GM19468 (cell line): Measurements from ENCODE around the gene NEK4.

Experiments used
- ATAC-seq: cut with Tn5 transposase; IDR thresholded peaks from one replicate; pipeline ENCODE4 v1.9.1; 2021; ENCODE audit warnings: mild to moderate bottlenecking, moderate library complexity, moderate number of reproducible peaks; ENCODE audit not compliant: unreplicated experiment; ENCODE audit errors: extremely low read depth

The NEK4 gene

GRCh38 chr3:52793702-52794611 lies 23.2 kb upstream of the NEK4 start:
- ATAC-seq, result no peak

- no peak for ATAC-seq
Measured at GRCh38 chr3:52792961-52793695, 22.4 kb upstream of the NEK4 start.

- ATAC-seq, result no peak
Measured at GRCh38 chr3:52792413-52792812, 21.7 kb upstream of the NEK4 start.

GRCh38 chr3:52791928-52792327 lies 21.2 kb upstream of the NEK4 start:
- no peak for ATAC-seq

- ATAC-seq, result no peak
Measured at GRCh38 chr3:52791366-52791765, 20.6 kb upstream of the NEK4 start.

- no peak for ATAC-seq
Measured at GRCh38 chr3:52790741-52791140, 20.0 kb upstream of the NEK4 start.

GRCh38 chr3:52790337-52790736 lies 19.6 kb upstream of the NEK4 start:
- no peak for ATAC-seq

GRCh38 chr3:52789746-52790040 lies 19.0 kb upstream of the NEK4 start:
- no peak for ATAC-seq

- ATAC-seq, result no peak
Measured at GRCh38 chr3:52788890-52789745, 18.4 kb upstream of the NEK4 start.

- no peak for ATAC-seq
Measured at GRCh38 chr3:52787672-52788625, 17.2 kb upstream of the NEK4 start.

- no peak for ATAC-seq
Measured at GRCh38 chr3:52787246-52787645, 16.5 kb upstream of the NEK4 start.

- no peak for ATAC-seq
Measured at GRCh38 chr3:52786330-52787215, 15.8 kb upstream of the NEK4 start.

- no peak for ATAC-seq
Measured at GRCh38 chr3:52784931-52785590, 14.3 kb upstream of the NEK4 start.

GRCh38 chr3:52784021-52784621 lies 13.4 kb upstream of the NEK4 start:
- ATAC-seq, result no peak

GRCh38 chr3:52783211-52783555 lies 12.4 kb upstream of the NEK4 start:
- ATAC-seq, result no peak

- ATAC-seq, result no peak
Measured at GRCh38 chr3:52782412-52783210, 11.9 kb upstream of the NEK4 start.

GRCh38 chr3:52781741-52782140 lies 11.0 kb upstream of the NEK4 start:
- no peak for ATAC-seq
